ENCODE measurements around the gene BIRC6. TPM values are rescaled to one million over a fixed set of nuclear protein-coding genes. Genes with fewer than 3 reads are reported as not detected.
A peak's percentile ranks its signal among the peaks of the same experiment; 100 is the strongest.

BIRC6 gene
- total RNA-seq, 1 experiment from 2014 or later: 69.6 TPM

DNA sequence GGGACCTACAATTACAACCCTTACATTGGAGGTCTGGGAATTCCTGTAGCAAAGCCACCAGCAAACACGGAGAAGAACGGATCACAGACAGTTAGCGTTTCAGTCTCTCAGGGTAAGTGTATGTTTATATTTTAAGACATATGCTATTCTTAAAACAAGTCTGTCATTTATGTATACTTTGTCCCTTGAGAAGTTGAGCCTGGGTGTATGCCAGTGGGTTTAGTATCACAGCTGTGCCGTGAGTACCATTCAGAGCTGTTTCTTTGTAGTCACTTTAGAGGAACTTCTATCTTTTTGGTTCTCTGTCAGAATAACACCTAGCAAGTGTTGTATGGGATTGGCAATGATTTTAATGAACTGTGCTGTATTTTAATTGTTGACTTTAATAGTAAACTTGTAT is 125.6 kb downstream of the BIRC6 start:
- intact Hi-C loops (cut with micrococcal nuclease): no loop called here
- H3K4me1 Mint-ChIP-seq (ENCODE audit: insufficient read depth, unreplicated experiment): peaks cover 10% of the 10 kb centered on the region
- H3K27me3 Mint-ChIP-seq (ENCODE audit: insufficient read depth, unreplicated experiment): no peaks in the 10 kb centered on the region
- peaks cover 94% of the 10 kb centered on the region for H3K36me3 Mint-ChIP-seq (ENCODE audit: insufficient read depth, unreplicated experiment)
- H3K4me3 Mint-ChIP-seq (ENCODE audit: unreplicated experiment): no peak overlapping the region
- no peak overlapping the region for H3K27ac Mint-ChIP-seq (ENCODE audit: low read depth, unreplicated experiment)
- DNase-seq (ENCODE audit: unreplicated experiment): no peak
- no peaks in the 10 kb centered on the region for H3K9me3 Mint-ChIP-seq (ENCODE audit: unreplicated experiment)
- TF ChIP-seq, protein P1, sequence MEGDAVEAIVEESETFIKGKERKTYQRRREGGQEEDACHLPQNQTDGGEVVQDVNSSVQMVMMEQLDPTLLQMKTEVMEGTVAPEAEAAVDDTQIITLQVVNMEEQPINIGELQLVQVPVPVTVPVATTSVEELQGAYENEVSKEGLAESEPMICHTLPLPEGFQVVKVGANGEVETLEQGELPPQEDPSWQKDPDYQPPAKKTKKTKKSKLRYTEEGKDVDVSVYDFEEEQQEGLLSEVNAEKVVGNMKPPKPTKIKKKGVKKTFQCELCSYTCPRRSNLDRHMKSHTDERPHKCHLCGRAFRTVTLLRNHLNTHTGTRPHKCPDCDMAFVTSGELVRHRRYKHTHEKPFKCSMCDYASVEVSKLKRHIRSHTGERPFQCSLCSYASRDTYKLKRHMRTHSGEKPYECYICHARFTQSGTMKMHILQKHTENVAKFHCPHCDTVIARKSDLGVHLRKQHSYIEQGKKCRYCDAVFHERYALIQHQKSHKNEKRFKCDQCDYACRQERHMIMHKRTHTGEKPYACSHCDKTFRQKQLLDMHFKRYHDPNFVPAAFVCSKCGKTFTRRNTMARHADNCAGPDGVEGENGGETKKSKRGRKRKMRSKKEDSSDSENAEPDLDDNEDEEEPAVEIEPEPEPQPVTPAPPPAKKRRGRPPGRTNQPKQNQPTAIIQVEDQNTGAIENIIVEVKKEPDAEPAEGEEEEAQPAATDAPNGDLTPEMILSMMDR (IDR thresholded peaks at IDR 0.05; ENCODE audit: unreplicated experiment): no peak
- POLR2A ChIA-PET: no interaction called here
- CTCF ChIA-PET: no interaction called here
- BruUV-seq (replicated peaks): no TSS peak

DNA sequence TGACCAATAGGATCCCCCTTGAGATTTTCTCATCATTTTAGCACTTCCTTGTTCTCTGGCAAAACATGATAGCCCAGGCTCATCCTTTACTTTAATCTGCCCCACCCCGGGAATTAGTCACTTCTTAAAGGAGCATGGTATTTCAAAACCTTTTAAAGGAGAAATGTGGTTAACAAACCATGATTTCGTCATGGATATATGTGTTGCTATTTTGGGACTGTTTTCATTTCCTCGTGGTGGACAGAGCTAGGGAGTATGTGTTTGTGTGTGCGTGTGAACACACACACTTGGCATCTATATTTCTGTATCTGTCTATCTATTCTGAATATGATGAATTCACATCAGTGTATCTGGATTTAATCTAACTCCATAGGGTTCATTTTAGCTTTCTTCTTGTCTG is 128.1 kb downstream of the BIRC6 start:
- Mint-ChIP-seq H3K27me3 (ENCODE audit: insufficient read depth, unreplicated experiment) (no peaks in the 10 kb centered on the region), H3K4me1 (ENCODE audit: insufficient read depth, unreplicated experiment) (peaks cover 10% of the 10 kb centered on the region), H3K4me3 (ENCODE audit: unreplicated experiment) (peak overlapping the region; percentile 3), H3K36me3 (ENCODE audit: insufficient read depth, unreplicated experiment) (peaks cover 84% of the 10 kb centered on the region), H3K27ac (ENCODE audit: low read depth, unreplicated experiment) (peak overlapping the region; percentile 90), H3K9me3 (ENCODE audit: unreplicated experiment) (no peaks in the 10 kb centered on the region)
- TF ChIP-seq, protein P1 (IDR thresholded peaks at IDR 0.05; ENCODE audit: unreplicated experiment): no peak
- CTCF ChIA-PET: no interaction called here
- intact Hi-C loops (cut with micrococcal nuclease): no loop called here
- POLR2A ChIA-PET: interaction anchor here (0.9 to 1.1 kb wide), 2 partner anchors 9 to 125 kb away, joined by 3 read pairs; no protein-coding TSS in a partner anchor
- DNase-seq (ENCODE audit: unreplicated experiment): peak; percentile 92
- no TSS peak for BruUV-seq (replicated peaks)

DNA sequence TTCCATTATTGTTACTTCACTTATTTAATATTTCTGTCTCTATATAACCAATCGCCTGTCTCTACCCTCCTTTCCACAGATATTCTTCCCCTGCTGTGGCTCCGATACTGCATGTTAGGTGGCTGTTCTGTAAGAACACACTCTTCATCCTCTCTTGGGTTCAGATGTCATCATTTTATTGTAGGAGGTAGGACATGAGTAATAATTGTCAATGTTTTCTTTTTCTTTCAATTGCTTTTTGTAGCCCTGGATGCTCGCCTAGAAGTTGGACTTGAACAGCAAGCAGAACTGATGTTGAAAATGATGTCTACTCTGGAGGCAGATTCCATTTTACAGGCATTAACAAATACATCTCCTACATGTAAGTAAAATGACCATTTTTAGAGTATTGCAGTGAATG is 128.6 kb downstream of the BIRC6 start:
- H3K36me3 Mint-ChIP-seq (ENCODE audit: insufficient read depth, unreplicated experiment): peaks cover 84% of the 10 kb centered on the region
- ChIA-PET CTCF (no interaction called here), POLR2A (interaction anchor here (0.7 to 1.1 kb wide), 4 partner anchors 10 to 250 kb away, joined by 3 read pairs; no protein-coding TSS in a partner anchor)
- peaks cover 10% of the 10 kb centered on the region for H3K4me1 Mint-ChIP-seq (ENCODE audit: insufficient read depth, unreplicated experiment)
- H3K9me3 Mint-ChIP-seq (ENCODE audit: unreplicated experiment): no peaks in the 10 kb centered on the region
- peak overlapping the region; percentile 3 for H3K4me3 Mint-ChIP-seq (ENCODE audit: unreplicated experiment)
- BruUV-seq (replicated peaks): TSS peak; percentile 55
- peak overlapping the region; percentile 90 for H3K27ac Mint-ChIP-seq (ENCODE audit: low read depth, unreplicated experiment)
- TF ChIP-seq, protein P1 (IDR thresholded peaks at IDR 0.05; ENCODE audit: unreplicated experiment): no peak
- DNase-seq (ENCODE audit: unreplicated experiment): peak; percentile 8
- intact Hi-C loops (cut with micrococcal nuclease): no loop called here
- H3K27me3 Mint-ChIP-seq (ENCODE audit: insufficient read depth, unreplicated experiment): no peaks in the 10 kb centered on the region

DNA sequence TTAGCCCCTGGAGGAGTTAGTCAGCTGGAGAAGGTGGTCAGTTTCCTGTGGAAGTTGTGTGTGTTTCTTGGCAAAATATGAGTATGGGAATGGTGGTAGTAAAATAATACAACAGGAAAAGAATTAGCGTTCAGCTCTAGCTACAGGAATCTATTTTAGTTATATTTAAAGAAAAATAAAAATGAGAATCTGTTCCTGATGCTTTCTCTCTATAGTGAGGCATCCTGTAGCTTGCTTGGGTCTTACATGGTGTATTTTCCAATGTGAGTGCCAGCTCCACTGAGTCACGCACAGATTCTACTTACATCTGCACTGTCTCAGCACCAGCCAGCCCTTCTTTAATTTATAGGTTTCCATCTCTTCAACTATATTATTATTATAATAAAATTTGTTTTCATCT is 132.2 kb downstream of the BIRC6 start:
- TF ChIP-seq, protein P1 (IDR thresholded peaks at IDR 0.05; ENCODE audit: unreplicated experiment): no peak
- H3K36me3 Mint-ChIP-seq (ENCODE audit: insufficient read depth, unreplicated experiment): peaks cover 61% of the 10 kb centered on the region
- no peaks in the 10 kb centered on the region for H3K9me3 Mint-ChIP-seq (ENCODE audit: unreplicated experiment)
- peaks cover 10% of the 10 kb centered on the region for H3K4me1 Mint-ChIP-seq (ENCODE audit: insufficient read depth, unreplicated experiment)
- POLR2A ChIA-PET: no interaction called here
- CTCF ChIA-PET: interaction anchor here (0.7 kb wide), 1 partner anchor 10 kb away, joined by 5 read pairs; no protein-coding TSS in a partner anchor
- peak overlapping the region; percentile 29 for H3K27ac Mint-ChIP-seq (ENCODE audit: low read depth, unreplicated experiment)
- DNase-seq (ENCODE audit: unreplicated experiment): no peak
- H3K4me3 Mint-ChIP-seq (ENCODE audit: unreplicated experiment): no peak overlapping the region
- no peaks in the 10 kb centered on the region for H3K27me3 Mint-ChIP-seq (ENCODE audit: insufficient read depth, unreplicated experiment)
- BruUV-seq (replicated peaks): no TSS peak
- intact Hi-C loops (cut with micrococcal nuclease): no loop called here

All from MCF 10A (cell line).